ENCODE data around the gene RSPH10B2. TPM values are rescaled to one million over a fixed set of nuclear protein-coding genes. Genes with fewer than 3 reads are reported as not detected.

Gene RSPH10B2
- total and polyA plus RNA-seq, 2 of the 13 experiments (the other 11 are each of a cell fraction or from before 2014, with no cell fraction given): 0.31 TPM; not detected in 1

GRCh38 chr7:6729492-6730342, 24.2 kb upstream of the RSPH10B2 start (continued):
- TF ChIP-seq KIAA2018 (CRISPR knock-in tag; IDR thresholded peaks at IDR 0.05; ENCODE audit: borderline replicate concordance) (peak; percentile 27; the same call in 1 of the 2 replicates), DDIT3 (CRISPR knock-in tag; IDR thresholded peaks at IDR 0.05) (no peak), ZNF10 (CRISPR knock-in tag; IDR thresholded peaks at IDR 0.05; ENCODE audit: borderline replicate concordance, low read depth) (no peak), EP300 (IDR thresholded peaks at IDR 0.05; ENCODE audit: low read depth in 2 of 2, low read length in 2 of 2) (no peak), EP300 (CRISPR knock-in tag; IDR thresholded peaks at IDR 0.05; ENCODE audit: borderline replicate concordance) (no peak), MED1 (CRISPR knock-in tag; IDR thresholded peaks at IDR 0.05) (peak; percentile 84), FOXM1 (CRISPR knock-in tag; IDR thresholded peaks at IDR 0.05) (no peak), ZNF572 (CRISPR knock-in tag; IDR thresholded peaks at IDR 0.05) (no peak), ZNF800 (CRISPR knock-in tag; IDR thresholded peaks at IDR 0.05) (peak; percentile 62; the same call in 1 of the 2 replicates), FLYWCH1 (CRISPR knock-in tag; IDR thresholded peaks at IDR 0.05) (no peak), DNMT1 (CRISPR knock-in tag; IDR thresholded peaks at IDR 0.05) (peak; percentile 66; the same call in 1 of the 2 replicates), ZNF687 (CRISPR knock-in tag; IDR thresholded peaks at IDR 0.05) (peak; percentile 95), ARNTL (CRISPR knock-in tag; IDR thresholded peaks at IDR 0.05) (no peak; the same call in 1 of the 2 replicates)

Data from HepG2 (cell line).